Esophagus muscularis mucosa (tissue), 3 donors: ENCODE data around the gene BMPR1B.

Source experiments
- CTCF ChIP-seq, 3 experiments: fragments of 200-600 bp in 2 of 3; fragments of 450-650 bp in 1 of 3; sonication (generic) in 2 of 3; IDR thresholded peaks; one replicate each; pipeline ENCODE4 v1.5.1; 2017 to 2019; ENCODE audit warnings: antibody characterized with exemption in 3 of 3, mild to moderate bottlenecking in 2 of 3, moderate library complexity in 1 of 3
- POLR2AphosphoS5 ChIP-seq, 2 donors: sonication (generic); formaldehyde crosslinking; IDR thresholded peaks; one replicate each; pipeline ENCODE4 v1.6.1; 2017; ENCODE audit warnings: antibody characterized with exemption in 2 of 2

- no peak for TF ChIP-seq CTCF (IDR thresholded peaks at IDR 0.05)
- no peak for TF ChIP-seq POLR2AphosphoS5 (IDR thresholded peaks at IDR 0.05)
These were observed 166.8 kb downstream of the BMPR1B start for GRCh38 chr4:94924566-94924965.
